HG03342 (cell line): ENCODE results near the gene RIMS3.

Experiments used
- ATAC-seq: cut with Tn5 transposase; IDR thresholded peaks from one replicate; pipeline ENCODE4 v1.9.1; 2021; ENCODE audit warnings: mild to moderate bottlenecking, moderate library complexity; ENCODE audit not compliant: unreplicated experiment

Gene RIMS3

GRCh38 chr1:40691538-40692428 is 26.3 kb upstream of the RIMS3 start, which contains the start of gene NFYC:
TSS of gene NFYC (plus strand) at chr1:40691704. CDS start at chr1:40738844, 47,140 bp downstream.
- ATAC-seq: peak; percentile 76

GRCh38 chr1:40690771-40691537 is 25.5 kb upstream of the RIMS3 start:
- ATAC-seq: no peak

GRCh38 chr1:40689737-40690136 is 24.3 kb upstream of the RIMS3 start:
- ATAC-seq: no peak

- ATAC-seq: no peak
Measured at GRCh38 chr1:40687661-40688060, 22.2 kb upstream of the RIMS3 start.

GRCh38 chr1:40687059-40687458 is 21.6 kb upstream of the RIMS3 start:
- ATAC-seq: no peak

GRCh38 chr1:40684669-40685068 is 19.2 kb upstream of the RIMS3 start:
- ATAC-seq: no peak

GRCh38 chr1:40679165-40679953 is 13.9 kb upstream of the RIMS3 start:
- no peak for ATAC-seq

- no peak for ATAC-seq
Measured at GRCh38 chr1:40676501-40676900, 11.0 kb upstream of the RIMS3 start.

- ATAC-seq: no peak
Measured at GRCh38 chr1:40673452-40673851, 8.0 kb upstream of the RIMS3 start.

- ATAC-seq: peak; percentile 58
Measured at GRCh38 chr1:40668769-40669525, 3.5 kb upstream of the RIMS3 start.

- ATAC-seq: no peak
Measured at GRCh38 chr1:40664791-40665190, 691 bp downstream of the RIMS3 start.

- ATAC-seq: no peak
Measured at GRCh38 chr1:40664167-40664537, 1.3 kb downstream of the RIMS3 start.

- no peak for ATAC-seq
Measured at GRCh38 chr1:40663324-40664166, 1.9 kb downstream of the RIMS3 start.

- no peak for ATAC-seq
Measured at GRCh38 chr1:40662864-40663263, 2.6 kb downstream of the RIMS3 start.

- no peak for ATAC-seq
Measured at GRCh38 chr1:40662151-40662550, 3.3 kb downstream of the RIMS3 start.

- ATAC-seq: no peak
Measured at GRCh38 chr1:40661678-40662077, 3.8 kb downstream of the RIMS3 start.

GRCh38 chr1:40659649-40659947 is 5.9 kb downstream of the RIMS3 start:
- no peak for ATAC-seq

- no peak for ATAC-seq
Measured at GRCh38 chr1:40658751-40659648, 6.5 kb downstream of the RIMS3 start.

- no peak for ATAC-seq
Measured at GRCh38 chr1:40657046-40657445, 8.4 kb downstream of the RIMS3 start.
